Neural cell (in vitro differentiated cells): Measurements from ENCODE around the gene FAM210B. TPM values are rescaled to one million over a fixed set of nuclear protein-coding genes. Genes with fewer than 3 reads are reported as not detected.

Experiments
- H2AFZ ChIP-seq: fragments of 200-600, 300-800 bp; sonication (generic), shearing (Covaris generic); 2 replicates; pipeline ENCODE4 v1.6.0; 2014; ENCODE audit warnings: low read depth, mild to moderate bottlenecking, antibody characterized with exemption, low read length, moderate library complexity
- H3F3A ChIP-seq: fragments of 200-600 bp; shearing (Covaris generic); 2 replicates; pipeline ENCODE4 v1.6.1; 2016; ENCODE audit warnings: mild to moderate bottlenecking, moderate library complexity, mixed read lengths, antibody characterized with exemption, low read length; ENCODE audit not compliant: insufficient read depth, poor library complexity, severe bottlenecking
- H3K27ac ChIP-seq: fragments of 200-600, 300-800 bp; sonication (generic), shearing (Covaris generic); 2 replicates; pipeline ENCODE4 v1.5.1; 2014; ENCODE audit warnings: mild to moderate bottlenecking, low read length, moderate library complexity
- H3K27me3 ChIP-seq: fragments of 300-800, 200-600 bp; sonication (generic), shearing (Covaris generic); 2 replicates; pipeline ENCODE4 v1.6.0; 2014; ENCODE audit warnings: mild to moderate bottlenecking, low read depth, low read length, moderate library complexity; ENCODE audit not compliant: insufficient read depth
- H3K36me3 ChIP-seq: fragments of 300-800, 200-600 bp; sonication (generic), shearing (Covaris generic); 2 replicates; pipeline ENCODE4 v1.5.1; 2014; ENCODE audit warnings: mild to moderate bottlenecking, antibody characterized with exemption, low read length, moderate library complexity; ENCODE audit not compliant: insufficient read depth
- H3K4me2 ChIP-seq: fragments of 300-800, 200-600 bp; sonication (generic), shearing (Covaris generic); 2 replicates; pipeline ENCODE4 v1.6.0; 2014; ENCODE audit warnings: mild to moderate bottlenecking, low read length
- H3K4me3 ChIP-seq: fragments of 300-800, 200-600 bp; sonication (generic), shearing (Covaris generic); 2 replicates; pipeline ENCODE4 v1.5.1; 2014; ENCODE audit warnings: mild to moderate bottlenecking, low read length, moderate library complexity
- H3K79me2 ChIP-seq: fragments of 200-600 bp; shearing (Covaris generic); replicated peaks from 2 replicates; pipeline ENCODE4 v1.6.0; 2014; ENCODE audit warnings: mild to moderate bottlenecking, low read length, moderate library complexity; ENCODE audit not compliant: insufficient read depth
- H3K9ac ChIP-seq: fragments of 300-800, 200-600 bp; sonication (generic), shearing (Covaris generic); 2 replicates; pipeline ENCODE4 v1.6.1; 2016; ENCODE audit warnings: mild to moderate bottlenecking, low read length, mixed read lengths
- H3K9me2 ChIP-seq: fragments of 200-600 bp; shearing (Covaris generic); 2 replicates; pipeline ENCODE4 v1.6.1; 2016; ENCODE audit warnings: mild to moderate bottlenecking, low read length, mixed read lengths; ENCODE audit not compliant: insufficient read depth
- H3K9me3 ChIP-seq: fragments of 200-600, 300-800 bp; sonication (generic), shearing (Covaris generic); 2 replicates; pipeline ENCODE4 v1.6.1; 2016; ENCODE audit warnings: mild to moderate bottlenecking, mixed run types, low read length, moderate library complexity, mixed read lengths
- H4K20me1 ChIP-seq: fragments of 200-600 bp; shearing (Covaris generic); 2 replicates; pipeline ENCODE4 v1.6.1; 2016; ENCODE audit warnings: mild to moderate bottlenecking, mixed run types; ENCODE audit not compliant: insufficient read depth
- CTCF ChIP-seq: fragments of 450-650 bp; IDR thresholded peaks from 2 replicates; pipeline ENCODE4 v1.5.1; 2014; ENCODE audit warnings: antibody characterized with exemption, mild to moderate bottlenecking, moderate library complexity; ENCODE audit not compliant: poor library complexity, severe bottlenecking
- EP300 ChIP-seq: fragments of 450-650 bp; conservative IDR thresholded peaks from 2 replicates; pipeline ENCODE4 v1.6.1; 2014; ENCODE audit warnings: antibody characterized with exemption, mild to moderate bottlenecking, moderate library complexity; ENCODE audit not compliant: poor library complexity, severe bottlenecking
- EZH2 ChIP-seq: fragments of 200-600, 300-800 bp; shearing (Covaris generic), sonication (generic); IDR thresholded peaks from 2 replicates; pipeline ENCODE4 v1.6.1; 2014; ENCODE audit warnings: antibody characterized with exemption, low read length, borderline replicate concordance, mild to moderate bottlenecking; ENCODE audit not compliant: insufficient read depth, poor library complexity, severe bottlenecking
- MXI1 ChIP-seq: fragments of 450-650 bp; conservative IDR thresholded peaks from 2 replicates; pipeline ENCODE4 v1.6.1; 2014; ENCODE audit warnings: antibody characterized with exemption, mild to moderate bottlenecking; ENCODE audit not compliant: poor library complexity, severe bottlenecking
- POLR2AphosphoS5 ChIP-seq: IDR thresholded peaks from 2 replicates; pipeline ENCODE4 v1.6.1; 2012
- RAD21 ChIP-seq: fragments of 450-650 bp; conservative IDR thresholded peaks from 2 replicates; pipeline ENCODE4 v1.6.1; 2014; ENCODE audit warnings: antibody characterized with exemption, mild to moderate bottlenecking, moderate library complexity
- REST ChIP-seq: IDR thresholded peaks from 2 replicates; pipeline ENCODE4 v1.6.1; 2012; ENCODE audit warnings: borderline replicate concordance
- SMC3 ChIP-seq: fragments of 450-650 bp; conservative IDR thresholded peaks from 2 replicates; pipeline ENCODE4 v1.6.1; 2014; ENCODE audit warnings: antibody characterized with exemption, mild to moderate bottlenecking, moderate library complexity; ENCODE audit not compliant: poor library complexity
- TAF1 ChIP-seq: IDR thresholded peaks from 2 replicates; pipeline ENCODE4 v1.6.1; 2012; ENCODE audit warnings: low read depth
- polyA plus RNA-seq: library from polyadenylated mRNA; depleted of rRNA; stranded (reverse); fragments of >200 nt; gene quantifications from 2 replicates; pipeline ENCODE4 v1.2.3, GENCODE V29; 2014

Gene FAM210B
- polyA plus RNA-seq, 1 donor from 2014 or later: 6.6 TPM

- no peak within 1 kb of the TSS for H3K9ac ChIP-seq
- H3K36me3 ChIP-seq: no peaks in the 10 kb centered on the region
- H3K4me2 ChIP-seq: no peak within 1 kb of the TSS
- H3K27me3 ChIP-seq: no peaks in the 10 kb centered on the region
- H4K20me1 ChIP-seq: no peaks in the 10 kb centered on the region
- H3K9me3 ChIP-seq: no peaks in the 10 kb centered on the region
- H3K4me3 ChIP-seq: no peak within 1 kb of the TSS
- no peak within 1 kb of the TSS for H3K27ac ChIP-seq
- H3F3A ChIP-seq: no peaks in the 10 kb centered on the region
- H3K9me2 ChIP-seq: no peaks in the 10 kb centered on the region
- no peaks in the 10 kb centered on the region for H3K79me2 ChIP-seq
- TF ChIP-seq SMC3 (no peak), EZH2 (no peak), TAF1 (no peak), POLR2AphosphoS5 (no peak), CTCF (no peak), RAD21 (no peak), REST (no peak), MXI1 (no peak), EP300 (no peak)
- H2AFZ ChIP-seq: no peak within 1 kb of the TSS
Observed at GRCh38 chr20:56411759-56412472, 53.1 kb downstream of the FAM210B start, which contains the start of gene CASS4. Gene CASS4 (plus strand): TSS chr20:56412260. CDS start chr20:56412459, 199 bp downstream.

- Histone ChIP-seq H3K9me2 (no peaks in the 10 kb centered on the region), H3K27ac (no peak overlapping the region), H3F3A (no peaks in the 10 kb centered on the region), H3K4me2 (no peak overlapping the region), H3K27me3 (no peaks in the 10 kb centered on the region), H3K9me3 (no peaks in the 10 kb centered on the region), H3K79me2 (no peaks in the 10 kb centered on the region), H3K4me3 (no peak overlapping the region), H4K20me1 (no peaks in the 10 kb centered on the region), H2AFZ (no peak overlapping the region), H3K9ac (no peak overlapping the region), H3K36me3 (no peaks in the 10 kb centered on the region)
- TF ChIP-seq RAD21 (no peak), TAF1 (no peak), MXI1 (no peak), EZH2 (no peak), POLR2AphosphoS5 (no peak), REST (no peak), SMC3 (no peak), EP300 (no peak), CTCF (no peak)
Observed at GRCh38 chr20:56412473-56412790, 53.7 kb downstream of the FAM210B start.
